Endodermal cell (in vitro differentiated cells): ENCODE data around the gene LRRC17. TPM values are rescaled to one million over a fixed set of nuclear protein-coding genes. Genes with fewer than 3 reads are reported as not detected.

Source experiments
- DNase-seq: peaks from one replicate; pipeline ENCODE4 v3.0.0-alpha.2; 2017
- H3K27ac ChIP-seq: 2 replicates; pipeline ENCODE4 v1.5.1; 2013; ENCODE audit warnings: mild to moderate bottlenecking, low read depth, low read length, moderate library complexity
- H3K27me3 ChIP-seq: 2 replicates; pipeline ENCODE4 v1.6.1; 2013; ENCODE audit warnings: mild to moderate bottlenecking, low read length, moderate library complexity; ENCODE audit not compliant: insufficient read depth, control insufficient read depth, poor library complexity, severe bottlenecking
- H3K36me3 ChIP-seq: 2 replicates; pipeline ENCODE4 v1.7.0; 2013; ENCODE audit warnings: mild to moderate bottlenecking, low read length, moderate library complexity; ENCODE audit not compliant: control insufficient read depth, insufficient read depth
- H3K4me1 ChIP-seq: one replicate; pipeline ENCODE4 v1.7.0; 2013; ENCODE audit warnings: low read length; ENCODE audit not compliant: control insufficient read depth, insufficient read depth
- H3K4me3 ChIP-seq: 2 replicates; pipeline ENCODE4 v1.5.1; 2013; ENCODE audit warnings: mild to moderate bottlenecking, low read length, moderate library complexity
- H3K9ac ChIP-seq: 2 replicates; pipeline ENCODE4 v1.6.1; 2013; ENCODE audit warnings: mild to moderate bottlenecking, low read length, moderate library complexity; ENCODE audit not compliant: poor library complexity, severe bottlenecking; ENCODE audit errors: extremely low read depth
- H3K9me3 ChIP-seq: 2 replicates; pipeline ENCODE4 v1.6.1; 2013; ENCODE audit warnings: mild to moderate bottlenecking, low read length, moderate library complexity; ENCODE audit not compliant: control insufficient read depth
- H3K27ac Mint-ChIP-seq: 2 replicates; pipeline ENCODE4 v1.8.0; 2020; ENCODE audit warnings: mixed read lengths
- H3K27me3 Mint-ChIP-seq: 2 replicates; pipeline ENCODE4 v1.8.0; 2021; ENCODE audit warnings: mild to moderate bottlenecking, mixed read lengths; ENCODE audit not compliant: insufficient read depth
- H3K36me3 Mint-ChIP-seq: 2 replicates; pipeline ENCODE4 v1.8.0; 2020; ENCODE audit warnings: low read depth, mixed read lengths
- H3K4me1 Mint-ChIP-seq: 2 replicates; pipeline ENCODE4 v1.8.0; 2020; ENCODE audit warnings: mixed read lengths
- H3K4me3 Mint-ChIP-seq: 2 replicates; pipeline ENCODE4 v1.8.0; 2020; ENCODE audit warnings: mild to moderate bottlenecking, moderate library complexity, mixed read lengths
- H3K9me3 Mint-ChIP-seq: 2 replicates; pipeline ENCODE4 v1.8.0; 2020; ENCODE audit warnings: mild to moderate bottlenecking, mixed read lengths
- CTCF ChIP-seq: fragments of 200-600 bp; sonication (generic); conservative IDR thresholded peaks from 2 replicates; pipeline ENCODE4 v1.5.0; 2021; ENCODE audit warnings: antibody characterized with exemption, mild to moderate bottlenecking
- WGBS, 2 experiments: methylation state at CpG; one replicate each; pipeline versions ENCODE4 v1.1.5 to v1.1.7; 2013; ENCODE audit warnings: missing lambda C conversion rate in 2 of 2, mixed read lengths in 1 of 2; ENCODE audit not compliant: insufficient coverage in 1 of 2, insufficient read length in 1 of 2; 5-methylcytosine and 5-hydroxymethylcytosine counted together
- total RNA-seq, 2 donors: library from RNA; stranded (reverse); fragmentation: NEBNext Ultra II Directional in 1 of 2; extraction: Animal tissue kit (Norgen Biotek cat#: 25700) in 1 of 2; gene quantifications; 2 replicates in 1 of 2; 3 replicates in 1 of 2; pipeline ENCODE4 v1.2.1, GENCODE V29; 2021

LRRC17 gene
- total RNA-seq, 2 donors from 2014 or later = 0.18 to 0.53 TPM

- no peaks in the 10 kb centered on the region for H3K27me3 Mint-ChIP-seq
- H3K27ac ChIP-seq = no peak overlapping the region
- no peak overlapping the region for H3K27ac Mint-ChIP-seq
Observed at GRCh38 chr7:102916426-102916825, 3.6 kb downstream of the LRRC17 start.

GRCh38 chr7:102916881-102917280, 4.1 kb downstream of the LRRC17 start:
- Histone ChIP-seq H3K9me3 (no peaks in the 10 kb centered on the region), H3K4me3 (no peak overlapping the region), H3K4me1 (no peaks in the 10 kb centered on the region), H3K27ac (no peak overlapping the region), H3K9ac (no peak overlapping the region), H3K27me3 (no peaks in the 10 kb centered on the region), H3K36me3 (no peaks in the 10 kb centered on the region)
- TF ChIP-seq CTCF = no peak
- H3K4me3 Mint-ChIP-seq = no peak overlapping the region
- H3K27ac Mint-ChIP-seq = no peak overlapping the region
- no peaks in the 10 kb centered on the region for H3K36me3 Mint-ChIP-seq
- no peaks in the 10 kb centered on the region for H3K27me3 Mint-ChIP-seq
- peaks cover 16% of the 10 kb centered on the region for H3K4me1 Mint-ChIP-seq
- H3K9me3 Mint-ChIP-seq = no peaks in the 10 kb centered on the region
- DNase-seq = no peak

More at GRCh38 chr7:102916426-102916825, 3.6 kb downstream of the LRRC17 start:
- Histone ChIP-seq H3K9ac (no peak overlapping the region), H3K36me3 (no peaks in the 10 kb centered on the region), H3K9me3 (no peaks in the 10 kb centered on the region), H3K4me1 (no peaks in the 10 kb centered on the region), H3K27me3 (no peaks in the 10 kb centered on the region), H3K4me3 (no peak overlapping the region)
- no peak for DNase-seq
- H3K9me3 Mint-ChIP-seq = no peaks in the 10 kb centered on the region
- no peak overlapping the region for H3K4me3 Mint-ChIP-seq
- WGBS, 2 experiments = 89 to 96% methylated on average over 3 of the region's 3 CpGs
- peaks cover 16% of the 10 kb centered on the region for H3K4me1 Mint-ChIP-seq
- peak; percentile 29 for TF ChIP-seq CTCF
- no peaks in the 10 kb centered on the region for H3K36me3 Mint-ChIP-seq

DNA sequence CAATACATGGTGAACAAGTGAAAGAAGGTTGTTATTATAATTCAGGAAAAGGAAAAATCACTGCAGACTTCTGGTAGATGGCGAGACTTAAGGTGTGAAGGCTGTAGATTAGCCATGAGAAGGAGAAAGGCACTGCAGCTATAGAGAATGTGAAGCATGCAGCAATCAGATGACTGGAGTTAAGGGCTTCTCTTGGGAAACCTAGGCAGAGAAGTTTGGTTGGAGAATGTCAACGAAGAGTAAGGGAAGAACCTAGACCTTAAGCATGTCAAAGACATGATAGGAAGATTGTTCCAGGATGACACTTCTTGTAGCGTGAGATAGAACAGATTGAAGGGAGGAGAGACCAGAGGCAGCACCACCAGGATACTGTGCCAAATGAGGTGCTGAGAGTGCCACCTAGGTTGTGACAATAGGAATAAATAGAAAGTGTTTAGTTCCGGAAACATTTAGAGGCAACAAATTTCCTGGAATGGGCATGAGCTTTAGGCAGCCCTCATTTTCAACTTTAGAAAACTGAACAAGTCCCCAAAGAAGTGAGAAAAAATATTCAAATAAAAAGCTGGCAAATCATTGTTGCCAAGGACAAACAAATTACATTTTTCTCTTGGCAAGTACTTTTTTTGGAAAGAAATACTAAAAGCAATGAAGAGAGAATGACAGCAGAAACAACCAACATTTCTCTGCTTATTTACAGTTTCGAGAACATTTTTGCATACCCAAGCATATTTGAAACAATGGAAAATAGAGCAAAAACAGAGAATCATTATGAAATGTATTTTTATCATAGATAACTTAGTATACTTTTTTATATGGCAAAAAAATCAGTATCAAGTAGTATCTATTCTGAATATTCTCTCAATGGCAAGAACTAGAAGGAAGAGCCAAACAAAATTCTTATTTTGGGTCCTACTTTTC, 4.9 kb downstream of the LRRC17 start:
- DNase-seq = no peak
- H3K4me3 Mint-ChIP-seq = no peak overlapping the region
- Histone ChIP-seq H3K4me3 (no peak overlapping the region), H3K4me1 (no peaks in the 10 kb centered on the region), H3K9ac (no peak overlapping the region), H3K27me3 (no peaks in the 10 kb centered on the region), H3K9me3 (no peaks in the 10 kb centered on the region), H3K36me3 (no peaks in the 10 kb centered on the region), H3K27ac (no peak overlapping the region)
- WGBS, 2 experiments = 84 to 85% methylated on average over 4 to 5 of the region's 5 CpGs
- no peaks in the 10 kb centered on the region for H3K36me3 Mint-ChIP-seq
- peak; percentile 21 for TF ChIP-seq CTCF
- H3K9me3 Mint-ChIP-seq = no peaks in the 10 kb centered on the region
- H3K27me3 Mint-ChIP-seq = no peaks in the 10 kb centered on the region
- peaks cover 15% of the 10 kb centered on the region for H3K4me1 Mint-ChIP-seq
- no peak overlapping the region for H3K27ac Mint-ChIP-seq
